Smooth muscle cell (in vitro differentiated cells): ENCODE measurements around the gene ELF4. TPM values are rescaled to one million over a fixed set of nuclear protein-coding genes. Genes with fewer than 3 reads are reported as not detected.

Source experiments
- DNase-seq: peaks from one replicate; lab custom pipeline; 2025; ENCODE audit not compliant: unreplicated experiment; lab: John Stamatoyannopoulos, UW
- H2AFZ ChIP-seq: fragments of 200-600 bp; sonication (generic); 2 replicates; pipeline ENCODE4 v1.6.0; 2016; ENCODE audit warnings: antibody characterized with exemption, low read depth, mild to moderate bottlenecking
- H3F3A ChIP-seq: fragments of 200-600 bp; sonication (generic); 2 replicates; pipeline ENCODE4 v1.6.0; 2017; ENCODE audit warnings: antibody characterized with exemption, low read depth
- H3K27ac ChIP-seq: fragments of 200-600 bp; sonication (generic); 2 replicates; pipeline ENCODE4 v1.5.1; 2016; ENCODE audit warnings: low read depth, mild to moderate bottlenecking
- H3K27me3 ChIP-seq: fragments of 200-600 bp; sonication (generic); 2 replicates; pipeline ENCODE4 v1.6.1; 2016; ENCODE audit warnings: low read depth, mild to moderate bottlenecking
- H3K36me3 ChIP-seq: fragments of 200-600 bp; sonication (generic); 2 replicates; pipeline ENCODE4 v1.5.1; 2016; ENCODE audit warnings: low read depth
- H3K4me1 ChIP-seq: fragments of 200-600 bp; sonication (generic); 2 replicates; pipeline ENCODE4 v1.5.1; 2016; ENCODE audit warnings: low read depth
- H3K4me2 ChIP-seq: fragments of 200-600 bp; sonication (generic); 2 replicates; pipeline ENCODE4 v1.6.0; 2016; ENCODE audit warnings: mild to moderate bottlenecking
- H3K4me3 ChIP-seq: fragments of 200-600 bp; sonication (generic); 2 replicates; pipeline ENCODE4 v1.5.1; 2016; ENCODE audit warnings: mild to moderate bottlenecking
- H3K79me2 ChIP-seq: fragments of 200-600 bp; sonication (generic); 2 replicates; pipeline ENCODE4 v1.6.0; 2016; ENCODE audit warnings: low read depth, mild to moderate bottlenecking
- H3K9ac ChIP-seq: fragments of 200-600 bp; sonication (generic); 2 replicates; pipeline ENCODE4 v1.6.0; 2016; ENCODE audit warnings: low read depth
- H3K9me3 ChIP-seq: fragments of 200-600 bp; sonication (generic); replicated peaks from 2 replicates; pipeline ENCODE4 v1.5.1; 2016; ENCODE audit warnings: low read depth
- H4K20me1 ChIP-seq: fragments of 200-600 bp; sonication (generic); 2 replicates; pipeline ENCODE4 v1.6.0; 2016; ENCODE audit warnings: low read depth
- WGBS: methylation state at CpG from one replicate; pipeline ENCODE4 v1.1.7; 2016; ENCODE audit warnings: low lambda C conversion rate; 5-methylcytosine and 5-hydroxymethylcytosine counted together
- polyA plus RNA-seq: library from polyadenylated mRNA; unstranded; fragments of >200 nt; fragmentation: Nextera tagmentation; extraction: Ambion mirVana; gene quantifications from 2 replicates; pipeline ENCODE4 v1.2.1, GENCODE V29; 2016
- total RNA-seq: library from RNA; depleted of rRNA; stranded (reverse); fragments of >200 nt; gene quantifications from 2 replicates; pipeline ENCODE4 v1.2.3, GENCODE V29; 2014
- TF ChIP-seq, protein P1 (sequence below): fragments of 200-600 bp; sonication (generic); IDR thresholded peaks from 2 replicates; pipeline ENCODE4 v1.5.1; 2017; ENCODE audit warnings: borderline replicate concordance, mild to moderate bottlenecking, antibody characterized with exemption; ENCODE audit not compliant: insufficient read depth, poor library complexity, severe bottlenecking

ELF4 gene
- total and polyA plus RNA-seq, 2 experiments from 2014 or later, result 12.0 to 12.6 TPM

DNA sequence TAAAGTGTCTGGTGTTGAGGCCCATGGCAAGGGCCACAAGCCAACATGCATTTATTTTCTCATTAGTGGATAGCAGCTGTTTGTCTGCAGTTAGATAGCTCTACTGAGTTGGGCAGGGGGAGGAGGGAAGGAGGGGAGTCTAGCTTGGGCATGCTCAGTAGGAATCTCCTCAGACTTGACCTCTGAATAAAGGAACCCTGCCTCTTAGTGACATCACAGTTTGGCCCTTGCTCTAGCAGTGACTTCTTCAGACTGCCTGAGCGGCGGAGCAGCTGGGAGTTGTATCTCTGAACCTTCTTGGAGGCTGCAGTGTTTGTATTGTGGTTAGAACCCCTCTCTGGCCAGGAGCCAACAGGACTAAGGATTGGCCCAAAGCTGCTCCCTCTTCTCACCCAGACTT lies 70.5 kb downstream of the ELF4 start:
- Histone ChIP-seq H3K9me3 (no peaks in the 10 kb centered on the region), H3K4me3 (no peak overlapping the region), H3K9ac (no peak overlapping the region), H3K27me3 (no peaks in the 10 kb centered on the region), H3K4me2 (no peak overlapping the region), H3K27ac (no peak overlapping the region), H4K20me1 (no peaks in the 10 kb centered on the region), H3K79me2 (no peaks in the 10 kb centered on the region), H3F3A (no peaks in the 10 kb centered on the region), H3K4me1 (no peaks in the 10 kb centered on the region), H3K36me3 (no peaks in the 10 kb centered on the region), H2AFZ (no peak overlapping the region)
- 85% methylated on average over 2 of the region's 2 CpGs for WGBS
- TF ChIP-seq, protein P1, sequence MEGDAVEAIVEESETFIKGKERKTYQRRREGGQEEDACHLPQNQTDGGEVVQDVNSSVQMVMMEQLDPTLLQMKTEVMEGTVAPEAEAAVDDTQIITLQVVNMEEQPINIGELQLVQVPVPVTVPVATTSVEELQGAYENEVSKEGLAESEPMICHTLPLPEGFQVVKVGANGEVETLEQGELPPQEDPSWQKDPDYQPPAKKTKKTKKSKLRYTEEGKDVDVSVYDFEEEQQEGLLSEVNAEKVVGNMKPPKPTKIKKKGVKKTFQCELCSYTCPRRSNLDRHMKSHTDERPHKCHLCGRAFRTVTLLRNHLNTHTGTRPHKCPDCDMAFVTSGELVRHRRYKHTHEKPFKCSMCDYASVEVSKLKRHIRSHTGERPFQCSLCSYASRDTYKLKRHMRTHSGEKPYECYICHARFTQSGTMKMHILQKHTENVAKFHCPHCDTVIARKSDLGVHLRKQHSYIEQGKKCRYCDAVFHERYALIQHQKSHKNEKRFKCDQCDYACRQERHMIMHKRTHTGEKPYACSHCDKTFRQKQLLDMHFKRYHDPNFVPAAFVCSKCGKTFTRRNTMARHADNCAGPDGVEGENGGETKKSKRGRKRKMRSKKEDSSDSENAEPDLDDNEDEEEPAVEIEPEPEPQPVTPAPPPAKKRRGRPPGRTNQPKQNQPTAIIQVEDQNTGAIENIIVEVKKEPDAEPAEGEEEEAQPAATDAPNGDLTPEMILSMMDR, result no peak
- no peak for DNase-seq

DNA sequence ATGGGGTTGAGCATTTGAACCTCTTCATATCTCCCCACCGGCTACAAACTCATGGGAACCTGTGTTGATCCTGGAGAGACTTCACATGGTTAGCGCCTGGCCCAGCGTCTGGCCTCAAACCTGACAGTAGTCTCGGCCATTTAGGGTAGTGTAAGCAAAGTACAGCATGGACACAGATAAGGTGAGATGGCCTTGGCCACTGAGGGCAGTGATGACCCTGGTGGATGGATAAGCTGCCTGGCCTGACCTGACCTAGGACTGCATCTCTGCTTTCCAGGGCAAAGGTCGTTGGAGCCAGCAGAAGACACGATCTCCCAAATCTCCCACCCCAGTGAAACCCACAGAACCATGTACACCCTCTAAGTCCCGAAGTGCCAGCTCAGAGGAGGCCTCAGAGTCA lies 76.1 kb downstream of the ELF4 start:
- Histone ChIP-seq H3K9me3 (no peaks in the 10 kb centered on the region), H2AFZ (no peak overlapping the region), H4K20me1 (no peaks in the 10 kb centered on the region), H3F3A (no peaks in the 10 kb centered on the region), H3K4me1 (no peaks in the 10 kb centered on the region), H3K27me3 (no peaks in the 10 kb centered on the region), H3K4me2 (no peak overlapping the region), H3K9ac (no peak overlapping the region), H3K27ac (no peak overlapping the region), H3K36me3 (no peaks in the 10 kb centered on the region), H3K4me3 (no peak overlapping the region), H3K79me2 (no peaks in the 10 kb centered on the region)
- TF ChIP-seq, protein P1, result no peak
- DNase-seq, result no peak
- WGBS, result 80% methylated on average over 7 of the region's 7 CpGs

DNA sequence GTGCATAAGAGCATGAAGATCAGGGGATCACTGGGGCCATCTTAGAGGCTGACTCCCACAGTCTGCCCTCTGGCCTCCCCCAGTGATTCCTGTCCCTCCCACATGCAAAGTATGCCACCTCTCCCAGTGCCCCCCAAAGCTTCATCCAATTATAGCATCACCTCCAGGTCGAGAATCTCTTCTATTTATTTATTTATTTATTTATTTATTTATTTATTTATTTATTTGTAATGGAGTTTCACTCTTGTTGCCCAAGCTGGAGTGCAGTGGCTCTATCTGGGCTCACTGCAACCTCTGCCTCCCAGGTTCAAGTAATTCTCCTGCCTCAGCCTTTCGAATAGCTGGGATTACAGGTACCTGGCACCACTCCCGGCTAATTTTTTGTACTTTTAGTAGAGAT lies 77.7 kb downstream of the ELF4 start:
- no peak for DNase-seq
- Histone ChIP-seq H3K9ac (no peak overlapping the region), H3K4me2 (no peak overlapping the region), H3K9me3 (no peaks in the 10 kb centered on the region), H3K4me1 (no peaks in the 10 kb centered on the region), H3K27me3 (no peaks in the 10 kb centered on the region), H3K27ac (no peak overlapping the region), H3K79me2 (no peaks in the 10 kb centered on the region), H3F3A (no peaks in the 10 kb centered on the region), H3K4me3 (no peak overlapping the region), H4K20me1 (no peaks in the 10 kb centered on the region), H3K36me3 (no peaks in the 10 kb centered on the region), H2AFZ (no peak overlapping the region)
- WGBS, result 86% methylated on average over 3 of the region's 3 CpGs
- TF ChIP-seq, protein P1, result no peak

DNA sequence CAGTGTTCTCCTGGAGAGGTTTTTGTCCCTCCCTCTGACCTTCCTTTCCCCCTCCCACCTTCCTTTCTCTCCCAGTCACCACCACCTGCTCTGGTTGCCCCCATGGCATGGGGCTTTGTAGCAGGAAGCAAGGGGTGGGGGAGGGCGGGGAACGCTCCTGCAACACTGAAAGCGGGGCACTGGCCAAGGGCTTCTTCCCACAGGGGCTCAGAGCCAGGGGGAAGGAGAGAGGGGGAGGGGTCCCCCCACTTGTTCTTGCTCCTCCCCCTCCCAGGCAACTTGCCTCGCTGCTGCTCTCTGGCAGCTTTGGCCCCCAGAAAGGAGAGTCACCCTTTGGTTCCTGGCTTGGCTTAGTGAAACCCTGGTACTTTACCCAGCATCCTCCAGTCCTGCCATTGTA lies 79.5 kb downstream of the ELF4 start:
- no peaks in the 10 kb centered on the region for H3K9me3 ChIP-seq
- H4K20me1 ChIP-seq, result no peaks in the 10 kb centered on the region
- H3K4me3 ChIP-seq, result no peak overlapping the region
- H3K27me3 ChIP-seq, result no peaks in the 10 kb centered on the region
- no peaks in the 10 kb centered on the region for H3K4me1 ChIP-seq
- H3K27ac ChIP-seq, result no peak overlapping the region
- H3K4me2 ChIP-seq, result no peak overlapping the region
- 80% methylated on average over 1 of the region's 4 CpGs for WGBS
- TF ChIP-seq, protein P1, result no peak
- no peak overlapping the region for H3K9ac ChIP-seq
- H3K36me3 ChIP-seq, result no peaks in the 10 kb centered on the region
- DNase-seq, result no peak
- H2AFZ ChIP-seq, result no peak overlapping the region
- H3K79me2 ChIP-seq, result no peaks in the 10 kb centered on the region
- no peaks in the 10 kb centered on the region for H3F3A ChIP-seq
